ENCODE data around the gene CRYBA4. TPM values are rescaled to one million over a fixed set of nuclear protein-coding genes. Genes with fewer than 3 reads are reported as not detected.

The CRYBA4 gene
- total RNA-seq, 1 donor from 2014 or later = not detected

GRCh38 chr22:26624803-26625202, 3.0 kb downstream of the CRYBA4 start:
- DNase-seq (no peak), ATAC-seq (no peak)
- H3K9me3 ChIP-seq = no peaks in the 10 kb centered on the region
- no peaks in the 10 kb centered on the region for H3K27me3 ChIP-seq
- no peak for TF ChIP-seq CTCF (IDR thresholded peaks at IDR 0.05)
- no peak overlapping the region for H3K27ac ChIP-seq
- intact Hi-C loops (cut with DNase I) = no loop called here
- H3K36me3 ChIP-seq = no peaks in the 10 kb centered on the region
- H3K4me3 ChIP-seq = no peak overlapping the region
- H3K4me1 ChIP-seq = no peaks in the 10 kb centered on the region

- no peaks in the 10 kb centered on the region for H3K36me3 ChIP-seq
- DNase-seq = no peak
- no peak overlapping the region for H3K27ac ChIP-seq
- ATAC-seq = no peak
- intact Hi-C loops (cut with DNase I) = no loop called here
- peaks cover 5% of the 10 kb centered on the region for H3K4me1 ChIP-seq
- no peak overlapping the region for H3K4me3 ChIP-seq
- no peaks in the 10 kb centered on the region for H3K9me3 ChIP-seq
- TF ChIP-seq CTCF (IDR thresholded peaks at IDR 0.05) = no peak
- H3K27me3 ChIP-seq = peaks cover 5% of the 10 kb centered on the region
These were observed 8.4 kb downstream of the CRYBA4 start for GRCh38 chr22:26629988-26630761.

GRCh38 chr22:26631282-26631681, 9.5 kb downstream of the CRYBA4 start:
- no peak overlapping the region for H3K4me3 ChIP-seq
- H3K27ac ChIP-seq = no peak overlapping the region
- no peak for DNase-seq
- H3K27me3 ChIP-seq = peaks cover 5% of the 10 kb centered on the region
- intact Hi-C loops (cut with DNase I) = no loop called here
- no peaks in the 10 kb centered on the region for H3K36me3 ChIP-seq
- no peaks in the 10 kb centered on the region for H3K9me3 ChIP-seq
- peaks cover 5% of the 10 kb centered on the region for H3K4me1 ChIP-seq
- ATAC-seq = no peak
- TF ChIP-seq CTCF (IDR thresholded peaks at IDR 0.05) = no peak

GRCh38 chr22:26632422-26633155, 10.8 kb downstream of the CRYBA4 start:
- Histone ChIP-seq H3K9me3 (no peaks in the 10 kb centered on the region), H3K27ac (peak overlapping the region; percentile 60), H3K4me1 (peaks cover 5% of the 10 kb centered on the region), H3K36me3 (no peaks in the 10 kb centered on the region), H3K27me3 (peaks cover 5% of the 10 kb centered on the region), H3K4me3 (no peak overlapping the region)
- ATAC-seq (peak; percentile 78), DNase-seq (no peak)
- no peak for TF ChIP-seq CTCF (IDR thresholded peaks at IDR 0.05)
- intact Hi-C loops (cut with DNase I) = no loop called here

- Histone ChIP-seq H3K9me3 (no peaks in the 10 kb centered on the region), H3K27ac (no peak overlapping the region), H3K4me3 (no peak overlapping the region), H3K4me1 (peaks cover 5% of the 10 kb centered on the region), H3K27me3 (peaks cover 5% of the 10 kb centered on the region), H3K36me3 (no peaks in the 10 kb centered on the region)
- DNase-seq (no peak), ATAC-seq (no peak)
- TF ChIP-seq CTCF (IDR thresholded peaks at IDR 0.05) = no peak
- intact Hi-C loops (cut with DNase I) = no loop called here
These were observed 12.4 kb downstream of the CRYBA4 start for GRCh38 chr22:26634189-26634588.
